ENCODE data around the gene HS6ST2.
"Not testable (repeated sequence)": the region's sequence is repeated elsewhere in the genome, so short reads cannot be mapped to it uniquely, and the experiment has no call there.

The HS6ST2 gene

GRCh38 chrX:132900633-132901293, 57.7 kb downstream of the HS6ST2 start:
- DNase-seq (ENCODE audit: low spot score) (no peak), ATAC-seq (ENCODE audit: low read depth) (no peak)
- Histone ChIP-seq H3K9me3 (ENCODE audit: severe bottlenecking) (no peaks in the 10 kb centered on the region), H3K27me3 (ENCODE audit: insufficient read depth, poor library complexity, severe bottlenecking) (no peaks in the 10 kb centered on the region), H3K4me3 (ENCODE audit: severe bottlenecking) (no peak overlapping the region), H3K4me1 (ENCODE audit: insufficient read depth, poor library complexity, severe bottlenecking) (no peaks in the 10 kb centered on the region), H3K36me3 (ENCODE audit: low read depth) (no peaks in the 10 kb centered on the region), H3K27ac (ENCODE audit: poor library complexity, severe bottlenecking) (no peak overlapping the region)
- TF ChIP-seq, protein P1, sequence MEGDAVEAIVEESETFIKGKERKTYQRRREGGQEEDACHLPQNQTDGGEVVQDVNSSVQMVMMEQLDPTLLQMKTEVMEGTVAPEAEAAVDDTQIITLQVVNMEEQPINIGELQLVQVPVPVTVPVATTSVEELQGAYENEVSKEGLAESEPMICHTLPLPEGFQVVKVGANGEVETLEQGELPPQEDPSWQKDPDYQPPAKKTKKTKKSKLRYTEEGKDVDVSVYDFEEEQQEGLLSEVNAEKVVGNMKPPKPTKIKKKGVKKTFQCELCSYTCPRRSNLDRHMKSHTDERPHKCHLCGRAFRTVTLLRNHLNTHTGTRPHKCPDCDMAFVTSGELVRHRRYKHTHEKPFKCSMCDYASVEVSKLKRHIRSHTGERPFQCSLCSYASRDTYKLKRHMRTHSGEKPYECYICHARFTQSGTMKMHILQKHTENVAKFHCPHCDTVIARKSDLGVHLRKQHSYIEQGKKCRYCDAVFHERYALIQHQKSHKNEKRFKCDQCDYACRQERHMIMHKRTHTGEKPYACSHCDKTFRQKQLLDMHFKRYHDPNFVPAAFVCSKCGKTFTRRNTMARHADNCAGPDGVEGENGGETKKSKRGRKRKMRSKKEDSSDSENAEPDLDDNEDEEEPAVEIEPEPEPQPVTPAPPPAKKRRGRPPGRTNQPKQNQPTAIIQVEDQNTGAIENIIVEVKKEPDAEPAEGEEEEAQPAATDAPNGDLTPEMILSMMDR (IDR thresholded peaks at IDR 0.05; ENCODE audit: poor library complexity, severe bottlenecking): no peak

GRCh38 chrX:132887569-132887968, 70.9 kb downstream of the HS6ST2 start:
- H3K4me3 ChIP-seq (ENCODE audit: severe bottlenecking): no peak overlapping the region
- no peak for ATAC-seq (ENCODE audit: low read depth)
- H3K36me3 ChIP-seq (ENCODE audit: low read depth): no peaks in the 10 kb centered on the region
- H3K4me1 ChIP-seq (ENCODE audit: insufficient read depth, poor library complexity, severe bottlenecking): no peaks in the 10 kb centered on the region
- TF ChIP-seq, protein P1 (IDR thresholded peaks at IDR 0.05; ENCODE audit: poor library complexity, severe bottlenecking): no peak
- H3K27ac ChIP-seq (ENCODE audit: poor library complexity, severe bottlenecking): no peak overlapping the region
- no peaks in the 10 kb centered on the region for H3K27me3 ChIP-seq (ENCODE audit: insufficient read depth, poor library complexity, severe bottlenecking)
- H3K9me3 ChIP-seq (ENCODE audit: severe bottlenecking): no peaks in the 10 kb centered on the region
- DNase-seq (ENCODE audit: low spot score): no peak

- DNase-seq (ENCODE audit: low spot score): no peak
- Histone ChIP-seq H3K9me3 (ENCODE audit: severe bottlenecking) (no peaks in the 10 kb centered on the region), H3K27me3 (ENCODE audit: insufficient read depth, poor library complexity, severe bottlenecking) (no peaks in the 10 kb centered on the region), H3K4me1 (ENCODE audit: insufficient read depth, poor library complexity, severe bottlenecking) (no peaks in the 10 kb centered on the region), H3K4me3 (ENCODE audit: severe bottlenecking) (no peak overlapping the region), H3K36me3 (ENCODE audit: low read depth) (no peaks in the 10 kb centered on the region), H3K27ac (ENCODE audit: poor library complexity, severe bottlenecking) (no peak overlapping the region)
- TF ChIP-seq, protein P1 (IDR thresholded peaks at IDR 0.05; ENCODE audit: poor library complexity, severe bottlenecking): no peak
- ATAC-seq (ENCODE audit: low read depth): no peak
Observed at GRCh38 chrX:132883358-132883915, 75.0 kb downstream of the HS6ST2 start.

DNA sequence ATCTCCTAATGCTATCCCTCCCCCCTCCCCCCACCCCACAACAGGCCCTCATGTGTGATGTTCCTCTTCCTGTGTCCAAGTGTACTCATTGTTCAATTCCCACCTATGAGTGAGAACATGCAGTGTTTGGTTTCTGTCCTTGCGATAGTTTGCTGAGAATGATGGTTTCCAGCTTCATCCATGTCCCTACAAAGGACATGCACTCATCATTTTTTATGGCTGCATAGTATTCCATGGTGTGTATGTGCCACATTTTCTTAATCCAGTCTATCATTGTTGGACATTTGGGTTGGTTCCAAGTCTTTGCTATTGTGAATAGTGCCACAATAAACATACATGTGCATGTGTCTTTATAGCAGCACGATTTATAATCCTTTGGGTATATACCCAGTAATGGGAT, 77.7 kb downstream of the HS6ST2 start:
- not testable (repeated sequence) for H3K36me3 ChIP-seq (ENCODE audit: low read depth); H3K4me3 ChIP-seq (ENCODE audit: severe bottlenecking); H3K4me1 ChIP-seq (ENCODE audit: insufficient read depth, poor library complexity, severe bottlenecking); ATAC-seq (ENCODE audit: low read depth); H3K27me3 ChIP-seq (ENCODE audit: insufficient read depth, poor library complexity, severe bottlenecking); H3K27ac ChIP-seq (ENCODE audit: poor library complexity, severe bottlenecking); DNase-seq (ENCODE audit: low spot score); H3K9me3 ChIP-seq (ENCODE audit: severe bottlenecking)

- no peak overlapping the region for H3K27ac ChIP-seq (ENCODE audit: poor library complexity, severe bottlenecking)
- ATAC-seq (ENCODE audit: low read depth) (no peak), DNase-seq (ENCODE audit: low spot score) (no peak)
- H3K4me3 ChIP-seq (ENCODE audit: severe bottlenecking): no peak overlapping the region
- no peaks in the 10 kb centered on the region for H3K27me3 ChIP-seq (ENCODE audit: insufficient read depth, poor library complexity, severe bottlenecking)
- H3K4me1 ChIP-seq (ENCODE audit: insufficient read depth, poor library complexity, severe bottlenecking): no peaks in the 10 kb centered on the region
- TF ChIP-seq, protein P1 (IDR thresholded peaks at IDR 0.05; ENCODE audit: poor library complexity, severe bottlenecking): no peak
- no peaks in the 10 kb centered on the region for H3K36me3 ChIP-seq (ENCODE audit: low read depth)
- H3K9me3 ChIP-seq (ENCODE audit: severe bottlenecking): no peaks in the 10 kb centered on the region
Observed at GRCh38 chrX:132877954-132878536, 80.4 kb downstream of the HS6ST2 start.

Measured in RWPE2 (cell line).